ENCODE results near the gene SOX10. TPM values are rescaled to one million over a fixed set of nuclear protein-coding genes. Genes with fewer than 3 reads are reported as not detected.

The SOX10 gene
- total RNA-seq, 1 experiment from 2014 or later, result not detected

- CTCF ChIA-PET, result no interaction called here
- Histone ChIP-seq H3K27me3 (ENCODE audit: control insufficient read depth, insufficient read depth, low read length) (no peaks in the 10 kb centered on the region), H3K9me3 (ENCODE audit: control insufficient read depth, insufficient read depth, low read depth, low read length) (no peaks in the 10 kb centered on the region), H3K36me3 (ENCODE audit: control insufficient read depth, insufficient read depth, low read length) (no peaks in the 10 kb centered on the region), H3K4me1 (ENCODE audit: control insufficient read depth, insufficient read depth, low read length) (no peaks in the 10 kb centered on the region), H3K4me3 (ENCODE audit: low read depth in 2 of 2, low read length in 2 of 2) (no peak overlapping the region), H3K27ac (ENCODE audit: low read length) (no peak overlapping the region)
- POLR2A ChIA-PET, result interaction anchor here (0.6 kb wide), 1 partner anchor 12 kb away, joined by 3 read pairs; no protein-coding TSS in a partner anchor
- TF ChIP-seq SIN3A (IDR thresholded peaks at IDR 0.05; ENCODE audit: borderline replicate concordance, insufficient read depth, low read depth, low read length), result no peak
- no peak for TF ChIP-seq REST (IDR thresholded peaks at IDR 0.05; ENCODE audit: insufficient read depth in 1 of 2, low read depth in 2 of 2, low read length in 1 of 2)
- TF ChIP-seq TCF7L2 (IDR thresholded peaks at IDR 0.05; ENCODE audit: low read depth, low read length), result no peak
- TF ChIP-seq POLR2AphosphoS5 (IDR thresholded peaks at IDR 0.05; ENCODE audit: low read depth, low read length), result no peak
- TF ChIP-seq CTCF (IDR thresholded peaks at IDR 0.05), result no peak
- intact Hi-C loops (cut with micrococcal nuclease; ENCODE audit: unreplicated experiment), result no loop called here
- in situ Hi-C loops (cut with HindIII; ENCODE audit: low pct_unique_long_range_greater_than_20kb, low sequenced_read_pairs), result no loop called here
- DNase-seq (ENCODE audit: low read depth, low spot score) (no peak), ATAC-seq (no peak)
- BruUV-seq (replicated peaks), result no TSS peak
Measured at GRCh38 chr22:38017272-38017920, 33.0 kb upstream of the SOX10 start.

GRCh38 chr22:38016182-38017151 lies 32.1 kb upstream of the SOX10 start:
- Histone ChIP-seq H3K27ac (ENCODE audit: low read length) (no peak overlapping the region), H3K4me1 (ENCODE audit: control insufficient read depth, insufficient read depth, low read length) (no peaks in the 10 kb centered on the region), H3K36me3 (ENCODE audit: control insufficient read depth, insufficient read depth, low read length) (no peaks in the 10 kb centered on the region), H3K4me3 (ENCODE audit: low read depth in 2 of 2, low read length in 2 of 2) (no peak overlapping the region), H3K27me3 (ENCODE audit: control insufficient read depth, insufficient read depth, low read length) (no peaks in the 10 kb centered on the region), H3K9me3 (ENCODE audit: control insufficient read depth, insufficient read depth, low read depth, low read length) (no peaks in the 10 kb centered on the region)
- in situ Hi-C loops (cut with HindIII; ENCODE audit: low pct_unique_long_range_greater_than_20kb, low sequenced_read_pairs) (no loop called here), intact Hi-C loops (cut with micrococcal nuclease; ENCODE audit: unreplicated experiment) (no loop called here)
- ChIA-PET POLR2A (interaction anchor here (0.6 kb wide), 1 partner anchor 11 kb away, joined by 3 read pairs; no protein-coding TSS in a partner anchor), CTCF (no interaction called here)
- no peak for TF ChIP-seq POLR2AphosphoS5 (IDR thresholded peaks at IDR 0.05; ENCODE audit: low read depth, low read length)
- no peak for TF ChIP-seq CTCF (IDR thresholded peaks at IDR 0.05)
- TF ChIP-seq TCF7L2 (IDR thresholded peaks at IDR 0.05; ENCODE audit: low read depth, low read length), result no peak
- TF ChIP-seq SIN3A (IDR thresholded peaks at IDR 0.05; ENCODE audit: borderline replicate concordance, insufficient read depth, low read depth, low read length), result no peak
- no peak for TF ChIP-seq REST (IDR thresholded peaks at IDR 0.05; ENCODE audit: insufficient read depth in 1 of 2, low read depth in 2 of 2, low read length in 1 of 2)
- no peak for DNase-seq (ENCODE audit: low read depth, low spot score)
- ATAC-seq, result no peak
- BruUV-seq (replicated peaks), result no TSS peak

Data from Panc1 (cell line).